Measurements from ENCODE around the gene EIF3I.

GRCh38 chr1:32247452-32247851, 25.2 kb downstream of the EIF3I start:
- TF ChIP-seq EZH2 (IDR thresholded peaks at IDR 0.05; ENCODE audit: insufficient read depth, poor library complexity, severe bottlenecking) (no peak), EZH2phosphoT487 (IDR thresholded peaks at IDR 0.05; ENCODE audit: insufficient read depth, low read depth) (no peak)

All from GM23248 (cell line).